HG03175 (cell line): ENCODE measurements around the gene TLE4.

ENCODE experiments used
- ATAC-seq: cut with Tn5 transposase; IDR thresholded peaks from one replicate; pipeline ENCODE4 v1.9.1; 2021; ENCODE audit warnings: mild to moderate bottlenecking, moderate library complexity; ENCODE audit not compliant: unreplicated experiment

Gene TLE4

DNA sequence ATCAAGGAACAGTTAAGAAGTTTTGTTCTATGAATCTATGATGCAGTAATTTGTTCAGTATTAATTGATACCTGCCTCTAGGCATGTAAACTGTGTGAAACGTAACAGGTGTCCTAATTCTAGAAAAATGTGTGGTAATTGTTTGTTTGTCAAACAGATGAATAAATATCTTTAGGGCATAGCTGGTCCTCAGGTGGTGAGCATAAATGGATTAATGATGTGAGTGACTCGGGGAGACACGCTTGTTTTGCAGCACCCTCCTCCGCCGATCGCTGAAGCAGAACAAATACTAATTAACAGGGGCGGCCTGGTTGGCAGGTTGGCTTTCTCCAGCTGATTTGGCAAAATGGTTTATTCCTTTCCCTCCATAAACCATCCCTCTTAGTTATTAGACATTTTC is 88.8 kb downstream of the TLE4 start:
- no peak for ATAC-seq

DNA sequence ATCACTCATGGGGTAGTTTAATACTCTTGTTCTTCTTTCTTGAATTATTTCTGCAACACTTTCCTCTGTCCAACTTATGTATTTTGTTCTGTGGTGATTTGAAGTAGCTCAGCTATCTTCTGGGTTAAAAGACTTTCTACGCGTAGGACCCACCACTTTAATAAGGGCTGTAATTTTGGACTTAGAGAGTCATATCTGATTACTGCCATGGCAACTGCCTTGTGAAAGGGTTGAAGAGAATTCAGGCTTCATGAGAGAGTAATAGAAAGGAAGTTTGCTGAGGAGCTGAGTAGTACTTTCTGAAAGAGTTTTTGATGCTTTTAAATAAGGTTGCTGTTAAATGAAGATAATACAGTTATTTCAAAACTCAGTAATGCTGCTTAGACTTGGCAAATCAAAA is 89.5 kb downstream of the TLE4 start:
- no peak for ATAC-seq

DNA sequence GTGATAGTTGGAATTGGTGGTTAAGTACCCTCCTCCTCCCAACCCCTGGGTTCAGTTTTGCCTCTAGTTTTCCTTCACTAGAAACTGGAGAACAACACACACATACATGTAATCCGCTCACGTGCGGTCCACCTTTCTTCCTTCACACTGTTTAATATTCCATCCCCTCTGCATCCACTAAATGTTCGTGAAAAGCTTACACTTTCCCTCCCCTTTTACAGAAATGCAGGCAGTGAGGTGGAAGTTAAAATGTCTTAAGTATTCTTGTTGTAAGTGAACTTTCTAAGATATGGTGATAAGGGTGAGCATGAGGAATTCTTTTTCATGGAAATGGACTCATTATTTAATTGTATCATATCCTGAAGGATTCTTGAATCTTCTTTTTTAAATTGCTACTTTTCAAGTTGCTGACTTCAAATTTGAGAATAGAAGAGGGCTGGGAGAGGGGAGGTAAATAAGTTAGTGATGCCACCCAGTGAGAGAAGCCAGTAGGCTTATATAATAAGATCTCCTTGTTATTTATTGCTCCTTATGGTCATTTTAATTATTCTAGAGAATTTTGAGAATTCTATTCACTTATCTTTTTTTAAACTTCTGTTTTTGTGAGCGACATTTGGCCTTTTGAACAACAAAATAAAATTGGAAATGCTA is 90.2 kb downstream of the TLE4 start:
- ATAC-seq: no peak

DNA sequence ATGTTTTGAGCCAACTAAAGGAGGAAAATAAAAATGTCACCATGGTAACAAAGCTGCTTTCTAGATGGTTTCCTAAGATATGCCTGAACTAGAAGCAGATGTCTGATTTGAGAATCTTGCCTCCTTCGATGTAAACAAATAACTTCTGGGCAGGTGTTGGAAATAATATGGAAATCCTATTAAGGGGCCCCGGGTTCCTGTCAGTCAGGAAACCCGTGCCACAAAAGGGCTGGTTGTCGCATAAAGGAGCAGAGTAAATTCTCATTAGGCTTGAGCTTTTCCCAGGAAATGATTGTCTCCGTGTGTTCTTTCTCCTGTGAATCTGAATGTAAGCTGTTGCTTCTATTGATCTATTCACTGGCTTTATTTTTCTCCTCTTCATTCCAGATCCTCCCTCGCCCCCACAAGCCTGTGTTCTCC is 90.8 kb downstream of the TLE4 start:
- ATAC-seq: no peak

DNA sequence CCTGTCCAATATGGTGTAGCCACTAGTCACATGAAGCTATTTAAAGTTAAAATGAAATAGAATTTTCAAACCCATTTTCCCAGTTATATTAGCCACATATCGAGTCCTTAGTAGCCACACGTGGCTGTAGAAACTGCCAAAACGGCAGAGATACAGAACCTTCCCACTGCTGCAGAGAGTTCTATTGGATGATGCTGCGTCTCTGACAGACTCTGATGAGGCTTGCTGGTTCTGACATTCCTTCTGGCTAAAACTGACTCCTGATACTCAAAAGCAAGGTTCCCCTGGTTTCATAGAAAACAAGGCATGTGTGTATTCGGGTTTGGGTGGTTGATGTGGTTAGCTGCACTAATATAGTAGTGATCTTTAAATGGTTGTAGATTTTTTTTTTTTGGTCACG is 91.5 kb downstream of the TLE4 start:
- no peak for ATAC-seq

DNA sequence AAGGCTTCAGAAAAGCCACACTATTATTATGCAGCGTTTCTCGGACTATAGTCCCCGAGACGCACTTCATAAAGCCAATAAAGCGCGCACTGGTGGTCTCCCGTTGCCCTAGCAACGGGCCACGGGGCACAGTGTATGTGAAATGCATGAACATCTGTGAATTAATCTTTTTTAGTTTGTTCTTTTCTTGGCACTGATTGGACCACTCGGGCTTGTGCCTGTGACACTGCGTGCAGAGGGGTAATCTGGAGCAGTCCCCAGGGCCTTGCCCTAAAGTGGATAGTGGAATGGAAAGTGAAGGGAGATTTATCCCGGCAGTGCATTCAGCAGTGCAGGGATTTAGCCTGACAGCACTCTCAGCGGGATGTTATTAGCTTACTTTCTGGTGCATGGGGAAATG is 92.1 kb downstream of the TLE4 start:
- no peak for ATAC-seq

DNA sequence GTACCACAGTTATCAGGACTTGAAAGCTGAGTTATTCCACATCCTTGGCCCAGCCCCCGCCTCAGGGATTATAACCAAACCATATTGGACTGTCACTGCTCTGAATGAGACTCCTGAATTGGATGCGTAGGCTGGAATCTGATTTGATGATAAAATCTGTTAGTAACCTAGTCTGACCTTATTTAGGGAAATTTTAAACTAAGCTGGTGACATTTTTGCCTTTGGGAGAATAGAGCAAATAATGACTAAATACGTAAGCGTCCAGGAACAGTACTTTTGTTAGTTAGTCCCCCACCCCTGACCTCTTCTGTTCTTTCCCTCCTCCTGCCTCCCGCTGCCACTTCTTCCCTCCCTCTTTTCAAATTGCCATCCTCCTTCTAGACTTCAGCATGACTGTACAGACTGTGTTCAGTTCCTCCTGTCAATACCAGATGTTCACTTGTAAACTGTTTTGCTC is 92.6 kb downstream of the TLE4 start:
- ATAC-seq: no peak

DNA sequence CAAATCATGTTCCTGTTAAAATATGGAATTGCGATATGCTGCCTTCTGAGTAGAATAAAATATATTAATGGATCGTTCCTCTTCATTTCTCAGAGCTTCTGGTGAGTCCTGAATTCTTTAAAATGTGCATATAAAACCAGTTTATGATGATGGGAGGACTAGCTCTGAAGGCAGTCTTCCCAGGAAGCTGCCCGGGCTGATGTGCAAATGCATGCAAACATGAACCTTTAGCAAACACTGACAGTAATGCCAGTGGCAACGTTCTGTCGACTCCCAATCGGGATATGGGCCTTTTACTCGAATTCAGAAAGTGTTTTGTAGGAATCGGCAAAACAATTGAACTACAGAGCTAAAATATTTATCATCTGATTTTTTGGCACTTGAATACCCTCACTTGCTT is 93.6 kb downstream of the TLE4 start:
- ATAC-seq: no peak

DNA sequence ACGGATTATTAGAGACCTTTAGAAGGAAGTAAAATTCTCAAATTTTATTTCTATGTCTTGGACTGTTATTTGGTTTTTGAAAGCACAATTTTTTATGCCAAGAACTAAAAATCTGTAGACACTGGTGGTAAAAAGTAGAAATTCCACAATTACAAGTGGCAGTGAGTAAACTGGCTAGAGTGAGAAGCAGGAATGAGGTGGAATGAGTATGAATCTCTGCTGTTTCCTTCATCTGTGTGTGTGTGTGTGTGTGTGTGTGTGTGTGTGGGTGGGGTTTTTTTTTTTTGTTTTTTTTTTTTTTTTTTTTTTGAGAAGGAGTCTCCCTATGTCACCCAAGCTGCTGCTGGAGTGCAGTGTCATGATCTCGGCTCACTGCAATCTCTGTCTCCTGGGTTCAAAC is 94.2 kb downstream of the TLE4 start:
- ATAC-seq: no peak

DNA sequence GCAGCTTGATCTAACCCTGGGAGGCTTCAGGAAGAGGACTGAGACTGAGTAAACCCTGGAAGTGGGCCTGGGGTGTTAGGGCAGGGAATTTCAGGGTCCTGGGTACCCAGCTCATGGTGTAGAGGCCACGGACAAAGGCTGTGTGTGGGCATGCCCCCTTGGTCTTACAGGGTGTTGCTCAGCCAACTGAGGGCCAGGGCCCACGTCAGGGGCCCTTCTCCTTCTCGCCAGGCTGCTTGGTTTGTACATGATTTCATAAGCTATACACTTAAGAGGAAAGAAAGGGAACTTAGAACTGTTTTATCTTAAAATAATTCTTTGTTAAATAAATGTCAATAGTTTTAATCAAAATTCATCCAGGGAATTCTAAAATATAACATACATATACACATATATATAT is 95.4 kb downstream of the TLE4 start:
- no peak for ATAC-seq

DNA sequence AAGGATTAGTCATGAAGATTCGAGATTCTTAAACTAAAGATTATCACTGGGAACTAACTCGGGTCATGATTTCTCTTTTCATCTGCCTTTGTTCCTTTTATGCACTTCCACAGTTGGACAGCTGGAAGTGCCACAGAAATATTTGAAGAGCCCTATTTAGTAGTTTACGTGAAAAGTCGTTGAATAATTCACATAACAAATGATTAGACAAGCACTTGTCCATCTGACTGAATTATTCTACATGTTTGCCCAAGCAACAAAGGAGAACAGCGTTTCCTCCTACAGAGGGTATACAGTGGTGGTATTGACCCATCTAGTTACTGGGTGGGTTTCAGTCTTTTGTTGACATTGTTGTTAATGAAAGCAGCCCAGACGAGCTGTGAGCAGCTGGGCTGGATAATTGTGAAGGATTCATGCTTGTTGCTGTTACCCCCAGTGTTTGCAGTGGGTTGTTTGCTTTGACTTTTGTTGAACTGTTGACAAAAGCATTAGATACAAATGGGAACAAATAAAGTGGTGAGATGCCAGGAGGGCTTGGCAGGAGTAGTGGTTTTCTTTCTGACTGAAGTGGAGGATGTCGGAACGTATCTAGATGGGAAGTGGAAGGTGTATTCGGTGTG is 96.2 kb downstream of the TLE4 start:
- ATAC-seq: no peak

DNA sequence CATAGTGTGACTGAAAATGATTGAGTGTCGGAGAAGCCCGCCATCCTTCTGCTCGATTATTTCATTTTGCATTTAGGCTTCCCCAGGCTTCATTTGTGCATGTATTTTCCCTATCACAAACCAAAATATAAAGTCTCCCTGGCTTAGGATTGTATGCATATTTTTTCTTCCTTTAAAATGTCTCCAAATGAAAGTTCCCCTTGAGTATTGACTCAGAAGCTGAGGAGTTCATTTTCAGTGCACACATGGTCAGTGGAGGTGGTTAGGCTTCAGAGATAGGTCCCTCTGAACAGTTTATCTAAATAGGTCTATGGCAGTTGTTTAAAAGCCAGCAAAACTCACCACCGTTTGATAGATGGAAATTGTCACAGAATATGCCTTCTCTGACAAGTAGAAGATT is 97.2 kb downstream of the TLE4 start:
- ATAC-seq: no peak

DNA sequence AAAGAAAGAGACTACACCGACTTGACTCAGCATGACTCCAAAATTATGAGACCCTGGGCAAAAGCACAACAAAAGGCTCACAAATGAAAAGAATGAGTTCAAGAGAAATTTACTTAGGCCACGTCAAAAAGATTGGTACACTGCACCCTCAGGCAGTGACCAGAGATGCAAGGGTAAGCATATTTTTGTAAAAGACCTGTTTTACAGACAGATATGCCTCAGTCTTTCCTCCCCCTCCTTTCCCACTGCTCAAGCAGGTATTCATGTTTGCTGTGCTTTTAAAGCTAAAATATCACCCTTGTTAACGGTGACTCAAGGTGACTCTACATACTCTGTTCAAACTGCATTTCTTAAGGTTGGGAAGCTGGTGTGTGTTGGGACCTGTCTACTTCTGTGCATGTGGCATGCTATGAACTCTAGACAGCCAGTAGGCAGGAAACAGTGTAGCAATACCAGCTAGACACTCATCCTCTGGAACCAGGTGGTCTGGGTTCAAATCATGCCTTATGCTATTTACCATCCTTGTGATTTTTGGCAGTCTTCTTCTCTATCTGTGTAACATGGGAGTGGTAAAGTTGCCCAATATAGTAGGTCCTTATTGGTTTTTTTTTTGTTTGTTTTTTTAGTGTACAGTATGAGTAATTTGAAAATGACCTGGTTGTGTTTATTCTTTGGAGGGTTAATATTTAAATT is 98.7 kb downstream of the TLE4 start:
- no peak for ATAC-seq

DNA sequence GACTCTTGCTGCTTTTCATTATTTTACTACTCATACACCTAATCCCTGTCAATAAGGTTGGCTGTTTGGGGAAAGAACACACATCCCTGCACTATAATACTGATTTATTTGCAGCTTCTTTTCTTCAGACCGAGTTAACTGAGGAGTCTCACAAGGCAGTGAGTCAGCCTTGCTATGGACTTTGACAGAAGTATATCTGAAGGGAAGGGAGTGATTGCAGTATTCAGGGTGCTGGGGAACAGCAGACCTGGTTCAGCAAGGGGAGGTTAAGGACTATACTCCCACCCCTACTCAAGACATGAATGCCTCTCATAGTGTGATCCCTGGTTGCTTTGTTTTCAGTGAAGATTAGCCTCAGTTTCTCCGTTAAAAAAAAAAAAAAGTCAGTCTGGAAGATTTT is 99.8 kb downstream of the TLE4 start:
- no peak for ATAC-seq

DNA sequence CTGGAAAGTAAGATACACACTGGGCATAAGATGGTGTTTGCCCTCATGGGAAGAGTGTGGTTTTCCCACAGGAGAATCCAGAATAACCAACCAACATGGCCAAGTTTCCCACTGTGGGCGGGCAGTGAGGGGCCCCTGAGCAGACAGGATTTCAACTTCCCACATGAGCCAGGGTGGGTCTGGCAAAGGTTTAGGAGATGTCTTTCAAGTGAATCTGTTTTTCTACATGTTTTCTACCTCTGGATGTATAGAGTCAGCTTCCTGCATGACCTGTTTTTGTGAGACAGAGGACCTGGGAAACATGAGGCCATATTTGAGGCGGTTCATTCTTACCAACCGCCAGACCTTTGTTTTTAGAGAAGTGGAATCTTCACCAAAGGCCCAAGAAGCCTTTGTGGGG is 100.5 kb downstream of the TLE4 start:
- ATAC-seq: no peak

DNA sequence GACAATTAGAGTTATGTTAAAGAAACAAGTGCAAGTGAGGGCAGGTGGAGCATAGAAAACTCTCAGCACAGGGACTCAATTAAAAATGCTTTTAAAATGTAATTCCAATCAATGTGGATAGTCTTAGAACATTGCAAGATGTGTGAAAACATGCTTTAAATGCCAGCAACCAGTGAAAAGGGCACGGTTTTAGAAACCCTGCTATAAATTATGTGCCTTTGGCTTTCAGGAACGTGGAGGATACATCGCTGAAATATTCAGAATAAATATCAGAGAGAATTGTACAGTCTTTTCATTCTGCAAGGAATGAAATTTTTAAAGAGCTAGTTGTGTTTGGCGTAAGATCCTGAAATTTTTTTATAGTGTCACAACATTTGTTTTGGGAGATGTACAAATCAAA is 101.1 kb downstream of the TLE4 start:
- no peak for ATAC-seq

DNA sequence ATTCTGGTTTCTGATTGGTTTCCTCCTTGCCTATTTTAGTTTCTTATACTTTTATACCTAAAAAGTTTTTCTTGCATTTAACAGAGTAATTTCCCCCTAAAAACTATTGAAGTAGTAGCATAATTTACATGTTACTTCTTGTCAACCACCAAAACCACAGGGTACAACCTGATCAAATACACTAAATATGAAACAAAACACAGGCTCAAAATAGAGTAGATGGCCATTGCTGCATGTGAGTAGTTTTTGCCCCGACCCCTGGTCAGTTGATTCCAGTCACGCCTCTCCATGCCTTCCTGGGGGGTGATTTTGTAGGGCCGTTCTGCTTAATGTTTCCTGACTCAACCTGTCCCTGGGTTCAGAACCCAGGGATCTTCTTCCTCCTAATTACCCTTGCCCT is 101.8 kb downstream of the TLE4 start:
- ATAC-seq: peak; percentile 84

DNA sequence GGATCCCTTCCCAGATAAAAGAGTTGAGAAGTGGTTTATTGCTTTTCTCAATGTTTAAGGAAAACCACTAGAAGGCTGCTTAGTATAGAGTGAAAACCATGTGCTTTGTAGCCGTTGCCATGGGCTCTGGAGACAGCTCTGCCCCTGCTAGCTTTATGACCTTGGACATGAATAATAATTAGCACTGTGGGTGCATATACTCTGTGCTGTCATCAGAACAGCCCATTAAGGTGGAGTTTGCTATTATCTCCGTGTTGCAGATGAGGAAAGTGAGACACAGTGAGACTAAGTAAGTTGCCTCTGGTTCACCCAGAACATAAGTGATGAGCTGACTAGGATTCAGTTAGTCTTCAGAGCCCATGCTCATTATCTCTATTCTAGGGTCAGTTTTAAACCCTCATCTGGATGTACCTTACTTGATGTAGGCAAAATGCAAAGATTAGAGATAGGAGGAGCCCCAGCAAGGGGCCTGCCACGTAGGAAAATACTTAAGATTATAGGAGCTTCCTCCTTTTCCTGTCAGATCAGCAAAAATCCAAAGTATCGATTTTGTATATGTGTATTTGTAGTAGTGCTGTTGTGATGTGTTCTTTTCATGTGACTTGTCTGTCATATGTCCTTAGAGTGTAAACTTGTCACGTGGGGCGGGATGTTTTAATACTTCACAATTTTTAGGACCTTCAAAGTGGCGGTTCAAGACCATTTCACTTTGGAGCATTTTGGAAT is 102.5 kb downstream of the TLE4 start:
- peak; percentile 39 for ATAC-seq

DNA sequence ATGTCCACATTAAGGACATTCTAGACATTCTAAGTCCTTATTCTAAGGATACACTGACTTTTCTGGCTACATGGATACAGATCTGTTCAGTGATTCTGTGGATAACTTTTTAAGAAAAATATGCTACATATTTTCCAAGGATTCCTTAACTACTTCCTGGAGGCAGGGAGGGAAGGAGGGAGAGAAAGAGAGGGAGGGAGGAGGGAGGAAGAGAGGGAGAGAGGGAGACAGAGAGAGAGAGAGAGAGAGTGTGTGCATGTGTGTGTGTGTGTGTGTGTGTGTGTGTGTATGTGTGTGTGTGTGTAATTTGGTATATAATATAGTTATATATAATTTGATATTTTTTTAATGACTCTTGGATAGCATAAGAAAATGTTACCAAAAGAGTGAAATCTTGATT is 109.8 kb downstream of the TLE4 start:
- no peak for ATAC-seq

DNA sequence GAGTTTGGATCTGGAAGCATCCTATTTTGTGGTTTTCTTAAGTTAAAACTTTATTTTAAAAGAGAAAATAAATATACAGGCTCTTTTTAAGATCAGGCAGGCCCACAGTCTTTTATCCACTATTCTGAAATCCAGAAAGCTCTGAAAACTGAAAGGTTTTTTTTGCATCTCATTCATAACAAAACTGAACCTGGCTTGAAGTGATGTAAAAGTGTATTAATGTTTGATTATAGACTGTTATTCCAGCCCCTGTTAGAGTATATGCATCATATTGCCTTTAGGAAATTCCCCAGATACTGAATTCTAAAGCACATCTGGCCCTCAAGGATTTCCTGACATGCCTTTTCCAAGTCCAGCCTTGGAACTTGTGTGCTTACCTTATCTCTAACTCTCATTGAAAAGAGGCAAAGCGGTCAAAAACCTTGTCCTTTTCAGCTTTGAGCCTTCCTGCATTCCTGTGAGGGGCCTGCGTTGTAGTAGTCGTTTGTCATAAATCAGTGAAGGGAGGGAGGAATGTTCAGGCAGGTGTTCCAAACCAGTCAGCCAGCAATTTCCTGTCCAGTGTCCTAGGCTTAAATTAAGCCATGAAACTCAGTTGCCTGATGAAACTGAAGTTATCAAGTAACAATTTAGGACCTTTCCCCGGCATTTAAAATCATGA is 110.4 kb downstream of the TLE4 start:
- ATAC-seq: no peak

DNA sequence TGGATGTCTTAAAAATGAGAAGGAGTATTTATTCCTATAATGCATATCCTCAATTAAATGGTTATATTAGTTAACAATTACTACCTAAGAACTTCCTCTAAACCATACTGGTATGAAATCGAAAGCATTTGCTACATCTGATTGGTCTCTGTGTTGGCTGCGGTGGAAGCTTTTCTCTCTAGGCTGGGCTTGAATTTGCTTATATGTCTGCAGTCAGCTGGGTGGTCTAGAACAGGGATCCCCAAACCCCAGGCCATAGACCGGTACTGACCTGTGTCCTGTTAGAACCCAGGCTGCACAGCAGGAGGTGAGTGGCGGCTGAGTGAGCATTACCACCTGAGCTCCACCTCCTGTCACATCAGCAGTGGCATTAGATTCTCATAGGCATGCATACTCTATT is 112.3 kb downstream of the TLE4 start:
- no peak for ATAC-seq
